DOHH2 (cell line): ENCODE results near the gene CIT.
"Not testable (repeated sequence)": the region's sequence is repeated elsewhere in the genome, so short reads cannot be mapped to it uniquely, and the experiment has no call there.

Source experiments
- H3F3A ChIP-seq: fragments of 200-600 bp; sonication (generic), shearing (Covaris generic); 2 replicates; pipeline ENCODE4 v1.6.0; 2016; ENCODE audit warnings: antibody characterized with exemption, mild to moderate bottlenecking; ENCODE audit not compliant: control insufficient read depth, insufficient read depth
- H3K27ac ChIP-seq: fragments of 200-600 bp; sonication (generic); 2 replicates; pipeline ENCODE4 v1.5.1; 2014; ENCODE audit warnings: low read depth, mild to moderate bottlenecking, low read length, moderate library complexity
- H3K27me3 ChIP-seq: fragments of 200-600 bp; sonication (generic); 2 replicates; pipeline ENCODE4 v1.6.1; 2014; ENCODE audit warnings: mild to moderate bottlenecking, low read length, mixed read lengths; ENCODE audit not compliant: control insufficient read depth
- H3K36me3 ChIP-seq: fragments of 200-600 bp; sonication (generic); 2 replicates; pipeline ENCODE4 v1.6.1; 2014; ENCODE audit warnings: mild to moderate bottlenecking, low read length, moderate library complexity, mixed read lengths; ENCODE audit not compliant: control insufficient read depth
- H3K4me1 ChIP-seq: fragments of 200-600 bp; sonication (generic); 2 replicates; pipeline ENCODE4 v1.6.1; 2014; ENCODE audit warnings: mild to moderate bottlenecking, low read length, mixed read lengths; ENCODE audit not compliant: control insufficient read depth
- H3K4me2 ChIP-seq: fragments of 200-600 bp; sonication (generic); 2 replicates; pipeline ENCODE4 v1.6.0; 2014; ENCODE audit warnings: mild to moderate bottlenecking, low read length, moderate library complexity
- H3K4me3 ChIP-seq: fragments of 200-600 bp; sonication (generic); 2 replicates; pipeline ENCODE4 v1.5.1; 2014; ENCODE audit warnings: mild to moderate bottlenecking, low read length, mixed read lengths
- H3K79me2 ChIP-seq: fragments of 200-600 bp; sonication (generic); 2 replicates; pipeline ENCODE4 v1.6.1; 2014; ENCODE audit warnings: mild to moderate bottlenecking, low read length, mixed read lengths; ENCODE audit not compliant: control insufficient read depth
- H3K9me2 ChIP-seq: fragments of 200-600 bp; sonication (generic); replicated peaks from 2 replicates; pipeline ENCODE4 v1.6.1; 2014; ENCODE audit warnings: mild to moderate bottlenecking, low read length, mixed read lengths; ENCODE audit not compliant: control insufficient read depth
- H3K9me3 ChIP-seq: fragments of 200-600 bp; sonication (generic); 2 replicates; pipeline ENCODE4 v1.6.1; 2014; ENCODE audit warnings: antibody characterized with exemption, low read length, mixed read lengths; ENCODE audit not compliant: control insufficient read depth, insufficient read depth
- H4K20me1 ChIP-seq: fragments of 200-600 bp; sonication (generic); 2 replicates; pipeline ENCODE4 v1.6.0; 2014; ENCODE audit warnings: low read depth, mild to moderate bottlenecking, antibody characterized with exemption, low read length, moderate library complexity; ENCODE audit not compliant: control insufficient read depth, insufficient read depth
- EZH2phosphoT487 ChIP-seq: fragments of 200-600 bp; sonication (generic); IDR thresholded peaks from 2 replicates; pipeline ENCODE4 v1.6.1; 2017; ENCODE audit warnings: borderline replicate concordance, mild to moderate bottlenecking, antibody characterized with exemption, low read length, moderate library complexity, mixed read lengths
- TF ChIP-seq, protein P1 (sequence below): fragments of 200-600 bp; sonication (generic); IDR thresholded peaks from one replicate; pipeline ENCODE4 v1.5.1; 2014; ENCODE audit warnings: antibody characterized with exemption, mild to moderate bottlenecking, low read depth, low read length; ENCODE audit not compliant: poor library complexity, severe bottlenecking

Gene CIT

DNA sequence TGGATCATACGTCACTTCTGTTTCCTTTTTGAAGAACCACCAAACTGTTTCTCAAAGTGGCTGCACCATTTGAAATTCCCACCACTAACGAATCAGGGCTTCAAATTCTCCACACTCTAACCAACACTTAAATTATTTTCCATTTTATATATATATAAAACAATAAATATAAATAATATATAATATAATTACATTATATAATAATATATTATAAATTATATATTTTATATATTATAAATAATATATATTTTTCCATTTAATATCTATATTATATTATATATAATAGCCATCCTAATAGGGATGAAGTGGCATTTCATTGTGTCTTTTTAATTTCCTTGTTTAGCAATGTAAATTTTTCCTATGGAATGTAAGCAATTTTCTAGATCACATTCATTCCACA is 24.6 kb upstream of the CIT start:
- H3K9me2 ChIP-seq: no peaks in the 10 kb centered on the region

DNA sequence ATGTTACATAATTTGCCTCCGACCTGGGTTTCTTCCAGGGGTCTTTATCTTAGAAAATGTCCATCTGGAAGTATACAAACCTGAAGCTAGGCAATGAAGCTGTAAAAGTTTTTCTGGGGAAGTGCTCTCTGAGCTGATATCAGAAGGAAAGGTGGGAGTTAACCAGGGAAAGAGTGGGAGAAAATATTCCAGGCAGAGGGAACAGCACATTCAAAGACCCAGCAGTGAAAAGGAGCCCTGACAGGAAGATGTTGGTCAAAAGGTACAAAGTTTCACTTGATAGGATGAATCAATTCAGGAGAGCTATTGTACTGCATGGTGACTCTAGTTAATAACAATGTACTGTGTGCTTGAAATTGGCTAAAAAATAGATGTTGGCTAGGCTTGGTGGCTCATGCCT is 17.8 kb upstream of the CIT start:
- H3F3A ChIP-seq: no peaks in the 10 kb centered on the region
- H3K4me1 ChIP-seq: no peaks in the 10 kb centered on the region
- no peak for TF ChIP-seq EZH2phosphoT487
- TF ChIP-seq, protein P1, sequence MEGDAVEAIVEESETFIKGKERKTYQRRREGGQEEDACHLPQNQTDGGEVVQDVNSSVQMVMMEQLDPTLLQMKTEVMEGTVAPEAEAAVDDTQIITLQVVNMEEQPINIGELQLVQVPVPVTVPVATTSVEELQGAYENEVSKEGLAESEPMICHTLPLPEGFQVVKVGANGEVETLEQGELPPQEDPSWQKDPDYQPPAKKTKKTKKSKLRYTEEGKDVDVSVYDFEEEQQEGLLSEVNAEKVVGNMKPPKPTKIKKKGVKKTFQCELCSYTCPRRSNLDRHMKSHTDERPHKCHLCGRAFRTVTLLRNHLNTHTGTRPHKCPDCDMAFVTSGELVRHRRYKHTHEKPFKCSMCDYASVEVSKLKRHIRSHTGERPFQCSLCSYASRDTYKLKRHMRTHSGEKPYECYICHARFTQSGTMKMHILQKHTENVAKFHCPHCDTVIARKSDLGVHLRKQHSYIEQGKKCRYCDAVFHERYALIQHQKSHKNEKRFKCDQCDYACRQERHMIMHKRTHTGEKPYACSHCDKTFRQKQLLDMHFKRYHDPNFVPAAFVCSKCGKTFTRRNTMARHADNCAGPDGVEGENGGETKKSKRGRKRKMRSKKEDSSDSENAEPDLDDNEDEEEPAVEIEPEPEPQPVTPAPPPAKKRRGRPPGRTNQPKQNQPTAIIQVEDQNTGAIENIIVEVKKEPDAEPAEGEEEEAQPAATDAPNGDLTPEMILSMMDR: no peak

More for the DNA sequence above, 24.6 kb upstream of the CIT start:
- Histone ChIP-seq H3K4me1 (peaks cover 2% of the 10 kb centered on the region; the same call in 1 of the 2 replicates), H3F3A (no peaks in the 10 kb centered on the region), H3K79me2 (no peaks in the 10 kb centered on the region), H3K4me3 (no peak overlapping the region), H3K9me3 (no peaks in the 10 kb centered on the region), H4K20me1 (no peaks in the 10 kb centered on the region), H3K27me3 (peaks cover 4% of the 10 kb centered on the region; the same call in 1 of the 2 replicates), H3K36me3 (no peaks in the 10 kb centered on the region), H3K27ac (no peak overlapping the region), H3K4me2 (no peak overlapping the region)
- TF ChIP-seq EZH2phosphoT487: no peak
- TF ChIP-seq, protein P1: no peak

DNA sequence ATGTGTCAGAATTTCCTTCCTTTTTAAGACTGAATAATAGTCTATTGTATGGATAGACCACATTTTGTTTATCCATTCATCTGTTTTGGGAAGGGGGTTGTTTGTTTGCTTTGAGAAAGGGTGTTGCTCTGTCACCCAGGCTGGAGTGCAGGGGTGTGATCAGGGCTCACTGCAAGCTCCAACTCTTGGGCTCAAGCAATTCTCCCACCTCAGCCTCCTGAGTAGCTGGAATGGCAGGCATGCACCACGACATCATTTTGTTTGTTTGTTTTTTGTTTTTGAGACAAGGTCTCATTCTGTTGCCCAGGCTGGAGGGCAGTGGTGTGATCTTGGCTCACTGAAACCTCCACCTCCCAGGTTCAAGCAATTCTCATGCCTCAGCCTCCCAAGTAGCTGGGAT is 15.5 kb upstream of the CIT start:
- not testable (repeated sequence) for H3K4me1 ChIP-seq, H3K4me2 ChIP-seq, H3K9me3 ChIP-seq, H3K36me3 ChIP-seq, H4K20me1 ChIP-seq, H3K27ac ChIP-seq, H3K4me3 ChIP-seq, H3K79me2 ChIP-seq, H3F3A ChIP-seq, H3K27me3 ChIP-seq, H3K9me2 ChIP-seq

More for the DNA sequence above, 17.8 kb upstream of the CIT start:
- H3K79me2 ChIP-seq: no peaks in the 10 kb centered on the region
- H3K9me2 ChIP-seq: no peaks in the 10 kb centered on the region
- H3K36me3 ChIP-seq: no peaks in the 10 kb centered on the region
- no peaks in the 10 kb centered on the region for H3K9me3 ChIP-seq
- no peak overlapping the region for H3K27ac ChIP-seq
- no peak overlapping the region for H3K4me3 ChIP-seq
- peaks cover 4% of the 10 kb centered on the region for H3K27me3 ChIP-seq
- no peaks in the 10 kb centered on the region for H4K20me1 ChIP-seq
- no peak overlapping the region for H3K4me2 ChIP-seq

DNA sequence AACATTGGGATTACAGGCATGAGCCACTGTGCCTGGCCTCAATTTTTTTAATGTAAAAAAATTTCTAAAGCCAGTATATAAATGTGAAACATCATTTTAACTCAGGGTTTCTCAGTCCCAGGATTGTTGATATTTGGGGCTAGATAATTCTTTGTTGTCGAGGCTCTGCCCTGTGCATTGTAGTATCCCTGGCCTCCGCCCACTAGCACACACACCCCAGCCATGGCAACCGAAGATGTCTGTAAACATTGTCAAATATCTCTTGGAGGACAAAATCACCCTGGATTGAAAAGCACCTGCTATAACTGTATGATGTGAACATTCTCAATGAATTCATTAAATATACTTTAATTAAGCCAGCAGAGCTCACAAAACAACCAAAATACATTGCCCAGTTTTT is 8.4 kb upstream of the CIT start:
- Histone ChIP-seq H3K9me3 (no peaks in the 10 kb centered on the region), H3K4me3 (no peak overlapping the region), H3K27ac (no peak overlapping the region), H3K4me2 (no peak overlapping the region), H3K79me2 (no peaks in the 10 kb centered on the region), H3F3A (no peaks in the 10 kb centered on the region), H3K27me3 (peaks cover 8% of the 10 kb centered on the region), H3K36me3 (no peaks in the 10 kb centered on the region), H4K20me1 (no peaks in the 10 kb centered on the region), H3K9me2 (no peaks in the 10 kb centered on the region), H3K4me1 (no peaks in the 10 kb centered on the region)
- no peak for TF ChIP-seq EZH2phosphoT487
- TF ChIP-seq, protein P1: no peak

DNA sequence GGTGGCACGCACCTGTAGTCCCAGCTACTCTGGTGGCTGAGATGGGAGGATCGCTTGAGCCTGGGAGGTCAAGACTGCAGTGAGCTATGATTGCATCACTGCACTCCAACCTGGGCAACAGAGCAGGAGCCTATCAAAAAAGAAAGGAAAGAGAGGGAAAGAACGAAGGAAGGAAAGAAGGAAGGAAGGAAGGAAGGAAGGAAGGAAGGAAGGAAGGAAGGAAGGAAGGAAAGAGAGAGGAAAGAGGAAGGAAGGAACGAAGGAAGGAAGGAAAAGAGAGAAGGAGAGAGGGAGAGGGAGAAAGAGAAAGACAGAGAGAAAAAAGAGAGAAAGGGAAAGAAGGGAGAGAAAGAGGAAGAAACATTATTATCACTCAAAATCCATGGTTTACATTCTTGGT is 6.7 kb upstream of the CIT start:
- not testable (repeated sequence) for H3K4me2 ChIP-seq, H3K79me2 ChIP-seq, H3K27me3 ChIP-seq, H3K9me2 ChIP-seq, H3K4me1 ChIP-seq, H3K27ac ChIP-seq, H3K36me3 ChIP-seq, H3K9me3 ChIP-seq, H3F3A ChIP-seq, H3K4me3 ChIP-seq, H4K20me1 ChIP-seq
